Muscle layer of duodenum (tissue), 2 donors: ENCODE measurements around the gene ZFYVE9.
"Not testable (repeated sequence)": the region's sequence is repeated elsewhere in the genome, so short reads cannot be mapped to it uniquely, and the experiment has no call there.

ENCODE experiments used
- H3K27ac ChIP-seq: one replicate; pipeline ENCODE4 v1.7.0; 2013; ENCODE audit warnings: mild to moderate bottlenecking, low read length
- H3K27me3 ChIP-seq: one replicate; pipeline ENCODE4 v1.7.0; 2013; ENCODE audit warnings: low read depth, mild to moderate bottlenecking, control low read depth, low read length
- H3K36me3 ChIP-seq, 2 donors: one replicate each; pipeline ENCODE4 v1.7.0; 2013; ENCODE audit warnings: low read length in 2 of 2, control low read depth in 1 of 2, mild to moderate bottlenecking in 1 of 2; ENCODE audit not compliant: insufficient read depth in 2 of 2, control insufficient read depth in 1 of 2
- H3K4me1 ChIP-seq, 2 donors: one replicate each; pipeline ENCODE4 v1.7.0; 2013; ENCODE audit warnings: low read length in 2 of 2, mild to moderate bottlenecking in 2 of 2, control low read depth in 1 of 2, moderate library complexity in 1 of 2; ENCODE audit not compliant: insufficient read depth in 2 of 2, control insufficient read depth in 1 of 2
- H3K4me3 ChIP-seq, 2 donors: one replicate each; pipeline ENCODE4 v1.7.0; 2013; ENCODE audit warnings: low read length in 2 of 2, low read depth in 1 of 2, mild to moderate bottlenecking in 1 of 2
- H3K9me3 ChIP-seq, 2 donors: one replicate each; pipeline ENCODE4 v1.7.0; 2013; ENCODE audit warnings: low read length in 2 of 2, control low read depth in 1 of 2, mild to moderate bottlenecking in 1 of 2; ENCODE audit not compliant: control insufficient read depth in 1 of 2
- donor health status: healthy.

The ZFYVE9 gene, protein sequence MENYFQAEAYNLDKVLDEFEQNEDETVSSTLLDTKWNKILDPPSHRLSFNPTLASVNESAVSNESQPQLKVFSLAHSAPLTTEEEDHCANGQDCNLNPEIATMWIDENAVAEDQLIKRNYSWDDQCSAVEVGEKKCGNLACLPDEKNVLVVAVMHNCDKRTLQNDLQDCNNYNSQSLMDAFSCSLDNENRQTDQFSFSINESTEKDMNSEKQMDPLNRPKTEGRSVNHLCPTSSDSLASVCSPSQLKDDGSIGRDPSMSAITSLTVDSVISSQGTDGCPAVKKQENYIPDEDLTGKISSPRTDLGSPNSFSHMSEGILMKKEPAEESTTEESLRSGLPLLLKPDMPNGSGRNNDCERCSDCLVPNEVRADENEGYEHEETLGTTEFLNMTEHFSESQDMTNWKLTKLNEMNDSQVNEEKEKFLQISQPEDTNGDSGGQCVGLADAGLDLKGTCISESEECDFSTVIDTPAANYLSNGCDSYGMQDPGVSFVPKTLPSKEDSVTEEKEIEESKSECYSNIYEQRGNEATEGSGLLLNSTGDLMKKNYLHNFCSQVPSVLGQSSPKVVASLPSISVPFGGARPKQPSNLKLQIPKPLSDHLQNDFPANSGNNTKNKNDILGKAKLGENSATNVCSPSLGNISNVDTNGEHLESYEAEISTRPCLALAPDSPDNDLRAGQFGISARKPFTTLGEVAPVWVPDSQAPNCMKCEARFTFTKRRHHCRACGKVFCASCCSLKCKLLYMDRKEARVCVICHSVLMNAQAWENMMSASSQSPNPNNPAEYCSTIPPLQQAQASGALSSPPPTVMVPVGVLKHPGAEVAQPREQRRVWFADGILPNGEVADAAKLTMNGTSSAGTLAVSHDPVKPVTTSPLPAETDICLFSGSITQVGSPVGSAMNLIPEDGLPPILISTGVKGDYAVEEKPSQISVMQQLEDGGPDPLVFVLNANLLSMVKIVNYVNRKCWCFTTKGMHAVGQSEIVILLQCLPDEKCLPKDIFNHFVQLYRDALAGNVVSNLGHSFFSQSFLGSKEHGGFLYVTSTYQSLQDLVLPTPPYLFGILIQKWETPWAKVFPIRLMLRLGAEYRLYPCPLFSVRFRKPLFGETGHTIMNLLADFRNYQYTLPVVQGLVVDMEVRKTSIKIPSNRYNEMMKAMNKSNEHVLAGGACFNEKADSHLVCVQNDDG (N-terminal part only)

DNA sequence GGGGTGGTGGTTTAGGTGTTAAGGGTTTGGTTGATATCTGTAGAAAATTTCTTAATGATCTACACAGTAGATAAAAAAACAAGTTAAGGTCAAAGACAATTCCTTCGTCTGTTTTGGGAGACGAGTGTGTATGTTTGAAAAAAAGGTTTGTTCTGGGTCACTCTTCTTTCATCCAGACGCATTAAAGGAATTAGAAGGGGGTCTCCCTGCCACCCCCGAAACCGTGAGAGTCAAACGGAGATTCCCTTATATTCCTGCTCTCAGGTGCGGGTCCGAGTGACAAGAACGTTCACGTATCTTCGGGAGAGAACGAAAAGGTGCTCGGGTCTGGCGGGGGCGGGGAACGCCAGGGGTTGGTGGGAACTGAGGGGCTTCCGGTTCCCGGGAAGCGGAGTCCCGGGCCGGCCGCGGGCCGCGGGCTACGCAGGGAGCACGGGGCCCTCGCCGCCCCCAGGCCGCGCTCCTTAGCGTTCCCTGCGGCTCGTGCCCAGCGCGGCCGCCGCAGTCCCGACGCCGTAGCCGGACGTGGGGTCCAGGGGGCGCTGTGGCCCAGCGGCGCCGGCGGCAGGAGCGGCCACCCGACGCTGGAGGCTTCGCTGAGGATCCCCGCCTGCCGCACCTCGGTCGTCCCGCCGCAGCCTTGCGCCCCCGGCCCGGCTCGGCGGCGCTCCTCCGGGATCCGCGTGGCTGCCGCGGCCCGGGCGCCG is at the start of gene ZFYVE9:
Gene ZFYVE9, plus strand, starts transcription at position 577 of the 707 bp plus-strand sequence. CDS start 91,118 bp downstream, outside the sequence.
- Histone ChIP-seq H3K4me1 (peaks cover 3 to 5% of the 10 kb centered on the region in 2 donors), H3K4me3 (peak within 1 kb of the TSS; percentile 81 to 93), H3K27ac (peak within 1 kb of the TSS; percentile 84)

DNA sequence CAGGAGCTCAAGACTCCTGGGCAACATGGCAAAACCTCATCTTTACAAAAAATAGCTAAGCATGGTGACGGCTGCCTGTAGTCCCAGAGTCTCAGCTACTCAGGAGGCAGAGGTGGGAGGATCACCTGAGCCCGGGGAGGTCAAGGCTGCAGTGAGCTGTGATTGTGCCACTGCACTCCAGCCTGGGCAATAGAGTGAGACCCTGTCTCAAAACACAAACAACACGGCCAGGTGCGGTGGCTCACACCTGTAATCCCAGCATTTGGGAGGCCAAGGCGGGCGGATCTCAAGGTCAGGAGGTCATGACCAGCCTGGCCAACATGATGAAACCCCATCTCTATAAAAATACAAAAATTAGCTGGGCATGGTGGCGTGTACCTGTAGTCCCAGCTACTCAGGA is 47.6 kb upstream of the ZFYVE9 start:
- H3K4me3 ChIP-seq, H3K27me3 ChIP-seq, H3K27ac ChIP-seq, H3K4me1 ChIP-seq, H3K9me3 ChIP-seq: not testable (repeated sequence)
- H3K36me3 ChIP-seq, result peaks cover 7 to 21% of the 10 kb centered on the region in 2 donors

More for the DNA sequence above, at the start of gene ZFYVE9:
- H3K9me3 ChIP-seq, result no peaks in the 10 kb centered on the region
- H3K27me3 ChIP-seq, result no peaks in the 10 kb centered on the region
- no peaks in the 10 kb centered on the region for H3K36me3 ChIP-seq

DNA sequence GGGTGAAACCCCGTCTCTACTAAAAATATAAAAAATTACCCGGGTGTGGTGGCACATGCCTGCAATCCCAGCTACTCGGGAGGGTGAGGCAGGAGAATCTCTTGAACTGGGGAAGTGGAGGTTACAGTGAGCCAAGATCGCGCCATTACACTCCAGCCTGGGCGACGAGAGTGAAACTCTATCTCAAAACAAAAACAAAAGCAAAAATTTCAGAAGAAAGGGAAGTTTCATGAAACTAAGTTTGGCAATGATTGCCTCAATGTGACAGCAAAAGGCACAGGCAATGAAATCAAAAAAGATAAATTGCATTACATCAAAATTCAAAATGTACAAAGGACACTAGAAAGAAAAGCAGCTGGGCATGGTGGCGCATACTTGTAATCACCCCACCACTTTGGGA is 45.7 kb upstream of the ZFYVE9 start:
- H3K27ac ChIP-seq, result no peak overlapping the region
- no peaks in the 10 kb centered on the region for H3K9me3 ChIP-seq
- H3K27me3 ChIP-seq, result no peaks in the 10 kb centered on the region
- no peak overlapping the region for H3K4me3 ChIP-seq
- peaks cover 0 to 9% of the 10 kb centered on the region in 2 donors for H3K36me3 ChIP-seq
- no peaks in the 10 kb centered on the region for H3K4me1 ChIP-seq

DNA sequence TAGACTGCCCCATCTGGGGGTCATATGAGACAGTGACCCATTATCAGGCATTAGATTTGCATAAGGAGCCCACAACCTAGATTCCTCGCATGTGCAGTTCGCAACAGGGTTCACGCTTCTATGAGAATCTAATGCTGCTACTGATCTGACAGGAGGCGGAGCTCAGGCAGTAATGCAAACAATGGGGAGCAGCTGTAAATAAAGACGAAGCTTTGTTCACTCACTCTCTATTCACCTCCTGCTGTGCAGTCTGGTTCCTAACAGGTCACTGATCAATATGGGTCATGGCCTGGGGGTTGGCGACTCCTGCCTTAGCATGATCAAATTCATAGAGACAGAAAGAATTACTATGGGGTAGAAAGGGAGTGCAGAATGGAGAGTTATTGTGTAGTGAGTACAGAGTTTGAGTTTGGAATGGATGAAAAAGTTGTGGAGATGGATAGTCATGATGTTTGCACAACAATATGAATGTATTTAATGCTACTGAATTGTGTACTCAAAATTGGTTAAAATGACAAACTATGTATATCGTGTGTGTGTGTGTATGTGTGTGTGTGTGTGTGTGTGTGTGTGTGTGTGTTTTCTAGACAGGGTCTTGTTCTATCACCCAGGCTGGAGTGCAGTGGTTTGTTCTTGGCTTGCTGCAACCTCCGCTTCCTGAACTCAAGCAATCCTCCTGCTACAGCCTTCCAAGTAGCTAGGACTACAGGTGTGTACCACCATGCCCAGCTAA is 43.6 kb upstream of the ZFYVE9 start:
- Histone ChIP-seq H3K27ac (no peak overlapping the region), H3K4me3 (no peak overlapping the region), H3K36me3 (no peaks in the 10 kb centered on the region), H3K4me1 (no peaks in the 10 kb centered on the region), H3K9me3 (no peaks in the 10 kb centered on the region), H3K27me3 (no peaks in the 10 kb centered on the region)

DNA sequence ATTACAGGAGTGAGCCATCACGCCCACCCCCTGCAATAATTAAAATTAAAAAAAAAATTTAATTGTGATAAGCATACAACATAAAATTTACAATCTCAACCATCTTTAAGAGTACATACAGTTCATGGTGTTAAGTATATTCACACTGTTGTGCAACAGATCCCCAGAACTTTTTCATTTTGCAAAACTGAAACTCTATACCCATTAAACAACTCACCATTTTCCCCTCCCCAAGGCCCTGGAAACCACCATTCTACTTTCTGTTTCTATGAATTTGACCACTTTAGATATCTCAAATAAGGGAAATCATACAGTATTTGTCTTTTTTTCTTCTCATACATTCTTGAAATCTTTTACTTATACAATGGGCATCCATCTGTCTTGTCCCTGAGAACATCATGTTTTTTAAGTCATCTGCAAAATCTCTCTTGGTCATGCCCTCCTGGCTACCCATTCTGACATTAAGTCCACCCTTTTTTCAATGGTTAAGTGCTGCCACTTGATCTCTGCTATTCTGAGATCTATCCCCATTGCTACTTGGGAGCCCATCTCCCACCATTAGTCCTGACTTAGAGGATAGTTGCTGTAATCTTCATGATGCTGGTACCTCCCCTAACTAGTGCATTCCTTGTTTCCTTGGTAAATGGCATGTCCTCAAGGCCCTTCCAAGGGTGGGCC is 39.4 kb upstream of the ZFYVE9 start:
- Histone ChIP-seq H3K27me3 (no peaks in the 10 kb centered on the region), H3K4me3 (no peak overlapping the region), H3K9me3 (no peaks in the 10 kb centered on the region), H3K4me1 (no peaks in the 10 kb centered on the region), H3K27ac (no peak overlapping the region), H3K36me3 (no peaks in the 10 kb centered on the region)

DNA sequence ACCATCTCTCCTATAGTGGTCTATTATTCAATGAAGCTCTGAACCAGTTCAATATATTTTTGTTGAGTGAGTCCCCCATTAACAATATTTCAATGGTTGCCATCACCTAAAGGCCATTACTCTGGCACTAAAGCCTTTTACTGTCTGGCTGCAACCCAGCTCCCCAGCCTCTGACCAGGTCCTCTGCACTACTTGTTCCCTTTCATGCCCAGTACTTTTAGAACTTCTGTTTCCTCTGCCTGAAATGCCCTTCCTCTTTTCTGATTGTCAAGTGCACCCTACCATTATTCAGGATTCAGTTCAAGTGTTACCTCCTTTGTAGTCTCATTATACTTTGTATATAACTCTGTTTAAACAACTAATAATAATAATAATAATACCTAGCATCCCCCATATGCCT is 30.4 kb upstream of the ZFYVE9 start:
- Histone ChIP-seq H3K9me3 (no peaks in the 10 kb centered on the region), H3K27me3 (no peaks in the 10 kb centered on the region), H3K4me1 (no peaks in the 10 kb centered on the region), H3K36me3 (no peaks in the 10 kb centered on the region), H3K27ac (no peak overlapping the region), H3K4me3 (no peak overlapping the region)

DNA sequence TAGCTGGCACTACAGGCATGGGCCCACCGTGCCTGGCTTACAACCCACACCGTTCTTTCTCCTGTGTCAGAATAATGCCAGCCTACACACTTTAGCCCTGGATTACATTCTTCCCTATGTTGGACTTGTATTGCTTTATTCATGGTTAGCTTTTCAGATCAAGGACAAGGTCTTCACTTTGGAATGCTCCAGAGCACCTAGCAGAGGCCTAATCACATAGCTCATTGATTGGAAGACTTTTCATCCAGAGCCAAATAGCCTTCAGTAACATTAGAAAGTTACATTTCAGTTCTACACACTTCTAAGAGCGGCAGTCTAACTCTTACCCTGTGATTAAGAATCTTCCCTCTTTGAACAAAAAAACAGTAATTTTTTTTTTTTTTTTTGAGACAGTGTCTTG is 29.4 kb upstream of the ZFYVE9 start:
- H3K27me3 ChIP-seq, result no peaks in the 10 kb centered on the region
- no peaks in the 10 kb centered on the region for H3K36me3 ChIP-seq
- no peaks in the 10 kb centered on the region for H3K4me1 ChIP-seq
- no peaks in the 10 kb centered on the region for H3K9me3 ChIP-seq
- no peak overlapping the region for H3K27ac ChIP-seq
- no peak overlapping the region for H3K4me3 ChIP-seq

DNA sequence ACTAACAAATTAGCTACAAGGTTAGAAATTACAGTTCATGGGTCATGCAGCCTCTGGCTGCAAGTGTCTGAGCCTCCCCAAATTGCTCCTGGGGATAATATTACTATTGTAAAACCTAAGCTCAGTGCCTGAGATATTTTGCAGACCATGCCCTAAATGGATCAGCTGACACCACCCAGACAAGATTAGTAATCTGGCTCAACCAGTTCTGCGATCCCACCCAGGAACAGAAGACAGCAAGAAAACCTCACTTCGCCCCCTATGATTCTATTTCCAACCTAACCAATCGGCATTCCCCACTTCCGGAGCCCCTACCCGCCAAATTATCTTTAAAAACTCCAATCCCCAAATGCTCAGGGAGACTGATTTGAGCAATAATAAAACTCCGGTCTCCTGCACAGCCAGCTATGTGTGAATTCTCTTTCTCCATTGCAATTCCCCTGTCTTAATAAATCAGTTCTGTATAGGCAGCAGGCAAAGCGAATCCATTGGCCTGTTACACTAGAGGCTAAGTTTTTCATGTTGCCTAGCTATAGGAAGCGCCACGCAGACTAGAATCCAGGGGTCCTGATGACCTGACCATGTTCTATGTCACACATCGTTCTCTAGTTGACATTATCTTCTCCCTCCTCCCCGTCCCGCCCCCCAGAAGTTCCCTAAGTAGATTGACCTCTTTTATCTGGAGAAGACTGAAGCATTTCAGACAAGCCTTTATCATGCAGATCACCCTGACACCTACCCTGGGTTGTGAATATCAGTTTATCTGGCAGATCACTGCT is 22.4 kb upstream of the ZFYVE9 start:
- H3K27ac ChIP-seq, result no peak overlapping the region
- no peaks in the 10 kb centered on the region for H3K27me3 ChIP-seq
- no peaks in the 10 kb centered on the region for H3K9me3 ChIP-seq
- no peak overlapping the region for H3K4me3 ChIP-seq
- H3K36me3 ChIP-seq, result no peaks in the 10 kb centered on the region
- no peaks in the 10 kb centered on the region for H3K4me1 ChIP-seq

DNA sequence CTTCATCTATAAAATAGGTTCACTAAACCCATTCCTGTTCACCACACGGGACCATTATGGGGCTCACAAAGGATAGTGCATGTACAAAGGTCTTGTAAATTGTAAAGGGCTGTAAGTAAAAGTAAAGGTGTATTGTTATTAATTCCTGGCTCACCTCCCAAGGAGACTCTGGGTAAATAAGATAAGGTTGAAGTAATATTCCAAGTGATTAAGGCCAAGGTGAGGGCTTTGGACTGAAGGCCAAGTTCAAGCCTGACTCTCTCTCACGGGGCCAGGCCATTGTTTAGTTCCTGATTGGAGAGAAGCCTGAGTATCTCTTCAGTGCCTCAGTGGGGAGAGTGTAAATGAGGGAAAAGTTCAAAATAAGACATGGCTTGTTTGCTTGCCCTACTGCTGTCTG is 19.5 kb upstream of the ZFYVE9 start:
- no peaks in the 10 kb centered on the region for H3K9me3 ChIP-seq

More for the DNA sequence above, 19.5 kb upstream of the ZFYVE9 start:
- no peaks in the 10 kb centered on the region for H3K27me3 ChIP-seq
- no peaks in the 10 kb centered on the region for H3K36me3 ChIP-seq
- no peak overlapping the region for H3K27ac ChIP-seq
- no peaks in the 10 kb centered on the region for H3K4me1 ChIP-seq
- no peak overlapping the region for H3K4me3 ChIP-seq
